Bronchial epithelial cell (primary cell): ENCODE results near the gene ARL5B. TPM values are rescaled to one million over a fixed set of nuclear protein-coding genes. Genes with fewer than 3 reads are reported as not detected.

Experiments used
- DNase-seq: peaks from one replicate; pipeline ENCODE4 v3.0.0-alpha.2; 2010; ENCODE audit warnings: low read depth
- FAIRE-seq: peaks from 2 replicates; lab custom pipeline; 2011; peaks lifted over from hg19 to GRCh38; lab: Jason Lieb, UNC
- H3K27me3 ChIP-seq: 2 replicates; pipeline ENCODE4 v1.5.1; 2011; ENCODE audit warnings: low read length; ENCODE audit not compliant: control insufficient read depth, insufficient read depth
- H3K36me3 ChIP-seq: 2 replicates; pipeline ENCODE4 v1.5.1; 2011; ENCODE audit warnings: low read length; ENCODE audit not compliant: control insufficient read depth, insufficient read depth
- H3K4me3 ChIP-seq: 2 replicates; pipeline ENCODE4 v1.5.1; 2011; ENCODE audit warnings: mild to moderate bottlenecking, low read depth, low read length, control low read depth
- CTCF ChIP-seq: IDR thresholded peaks from 2 replicates; pipeline ENCODE4 v1.5.1; 2011; ENCODE audit warnings: mild to moderate bottlenecking, moderate library complexity, low read length, control low read depth, inconsistent platforms; ENCODE audit not compliant: insufficient read depth, severe bottlenecking
- total RNA-seq: library from RNA; depleted of rRNA; stranded (reverse); fragments of >200 nt; gene quantifications from 2 replicates; pipeline ENCODE4 v1.2.1, GENCODE V29; 2014

ARL5B gene
- total RNA-seq, 1 donor from 2014 or later = 16.1 TPM

GRCh38 chr10:18647151-18647550 is 12.1 kb upstream of the ARL5B start:
- Histone ChIP-seq H3K4me3 (no peak overlapping the region), H3K27me3 (no peaks in the 10 kb centered on the region), H3K36me3 (no peaks in the 10 kb centered on the region)
- TF ChIP-seq CTCF = no peak
- no peak for FAIRE-seq
- no peak for DNase-seq

- Histone ChIP-seq H3K36me3 (no peaks in the 10 kb centered on the region), H3K27me3 (no peaks in the 10 kb centered on the region), H3K4me3 (no peak overlapping the region)
- FAIRE-seq = no peak
- no peak for TF ChIP-seq CTCF
- no peak for DNase-seq
These were observed 11.3 kb upstream of the ARL5B start for GRCh38 chr10:18647945-18648344.

DNA sequence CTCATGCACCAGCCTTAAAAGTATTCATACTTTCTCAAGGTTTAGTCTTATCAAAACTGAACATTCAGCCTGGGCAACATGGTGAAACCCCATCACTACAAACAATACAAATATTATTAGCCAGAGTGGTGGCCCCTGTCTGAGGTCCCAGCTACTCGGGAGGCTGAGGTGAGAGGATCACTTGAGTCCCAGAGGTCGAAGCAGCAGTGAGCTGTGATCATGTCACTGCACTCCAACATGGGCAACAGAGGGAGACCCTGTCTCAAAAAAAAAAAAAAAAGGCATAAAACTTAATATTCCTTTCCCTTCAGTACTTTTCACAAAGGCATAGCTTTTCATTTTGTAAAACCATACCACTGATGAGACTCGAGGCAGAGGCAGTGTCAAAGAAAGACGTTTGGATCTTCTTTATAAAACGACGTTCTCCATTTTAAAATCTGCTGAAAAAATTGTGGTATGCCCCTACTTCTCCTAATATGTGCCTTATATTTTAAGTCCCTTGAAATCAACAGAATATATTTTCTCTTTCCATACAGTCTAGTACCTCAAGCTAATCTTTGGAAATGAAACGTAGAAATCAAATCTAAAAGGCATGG is 9.8 kb upstream of the ARL5B start:
- Histone ChIP-seq H3K4me3 (no peak overlapping the region), H3K27me3 (no peaks in the 10 kb centered on the region), H3K36me3 (no peaks in the 10 kb centered on the region)
- FAIRE-seq (no peak), DNase-seq (no peak)
- TF ChIP-seq CTCF = no peak

- H3K4me3 ChIP-seq = peak overlapping the region; percentile 70
These were observed 8.7 kb upstream of the ARL5B start for GRCh38 chr10:18650404-18650997.

DNA sequence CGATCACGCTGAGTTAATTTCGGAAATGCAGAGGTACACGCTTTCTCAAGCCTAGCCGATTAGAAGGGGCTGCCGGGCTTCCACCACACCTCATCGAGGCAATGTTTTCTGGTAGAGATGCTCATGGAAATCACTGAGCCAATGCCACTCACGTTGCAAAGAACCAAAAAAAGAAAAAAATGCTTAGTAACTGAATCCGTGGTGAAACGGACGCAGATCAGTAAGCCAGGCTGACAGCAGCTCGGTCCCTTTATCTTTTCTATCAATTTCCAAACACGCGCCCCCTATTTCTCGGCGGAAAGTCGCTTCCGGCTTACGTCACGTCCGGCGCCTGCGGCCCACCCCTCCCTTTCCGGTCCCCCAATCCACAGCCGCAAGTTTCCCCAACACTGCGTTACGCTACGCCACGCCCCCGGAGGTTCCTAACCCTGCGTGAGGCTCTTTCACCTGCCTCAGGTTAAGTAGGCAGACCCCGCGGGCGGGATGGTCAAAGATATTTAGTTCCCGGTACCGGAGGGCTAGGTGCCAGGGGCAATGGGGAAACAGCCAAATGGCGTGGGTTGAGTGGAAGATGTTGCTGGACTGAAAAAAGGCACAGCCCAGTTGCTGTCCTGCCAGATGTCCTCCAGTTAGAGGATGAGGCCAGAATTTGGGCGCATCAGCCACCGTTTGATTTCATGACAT is 7.8 kb upstream of the ARL5B start, which contains the start of gene NSUN6:
Gene NSUN6, minus strand, starts transcription at position 264 of the 684 bp plus-strand sequence. CDS start 384 bp downstream, outside the sequence.
- TF ChIP-seq CTCF = no peak
- peak; percentile 73 for FAIRE-seq

More at GRCh38 chr10:18650404-18650997, 8.7 kb upstream of the ARL5B start:
- FAIRE-seq (no peak), DNase-seq (peak; percentile 33)
- no peak for TF ChIP-seq CTCF
- Histone ChIP-seq H3K36me3 (no peaks in the 10 kb centered on the region), H3K27me3 (no peaks in the 10 kb centered on the region)

More for the DNA sequence above, 7.8 kb upstream of the ARL5B start, which contains the start of gene NSUN6:
- Histone ChIP-seq H3K4me3 (peak within 1 kb of the TSS; percentile 70), H3K27me3 (no peaks in the 10 kb centered on the region), H3K36me3 (no peaks in the 10 kb centered on the region)
- DNase-seq = peak; percentile 84
